Ishikawa (cell line): ENCODE measurements around the gene SLC7A6.

Source experiments
- CEBPB ChIP-seq: IDR thresholded peaks from 2 replicates; pipeline ENCODE4 v1.6.1; 2012
- CREB1 ChIP-seq: IDR thresholded peaks from 2 replicates; pipeline ENCODE4 v1.6.1; 2012; ENCODE audit warnings: low read depth
- EGR1 ChIP-seq: IDR thresholded peaks from 2 replicates; pipeline ENCODE4 v1.6.1; 2012
- EP300 ChIP-seq: IDR thresholded peaks from 2 replicates; pipeline ENCODE4 v1.6.1; 2012; ENCODE audit warnings: borderline replicate concordance
- FOXM1 ChIP-seq: IDR thresholded peaks from 2 replicates; pipeline ENCODE4 v1.6.1; 2012; ENCODE audit warnings: low read depth, borderline replicate concordance
- MAX ChIP-seq: IDR thresholded peaks from 2 replicates; pipeline ENCODE4 v1.6.1; 2012
- NFIC ChIP-seq: IDR thresholded peaks from 2 replicates; pipeline ENCODE4 v1.6.1; 2012
- RAD21 ChIP-seq: IDR thresholded peaks from 2 replicates; pipeline ENCODE4 v1.6.1; 2012; ENCODE audit warnings: low read depth
- REST ChIP-seq: IDR thresholded peaks from 2 replicates; pipeline ENCODE4 v1.6.1; 2012; ENCODE audit warnings: low read depth, mild to moderate bottlenecking
- TAF1 ChIP-seq: IDR thresholded peaks from 2 replicates; pipeline ENCODE4 v1.6.1; 2012; ENCODE audit warnings: low read depth, mild to moderate bottlenecking
- TCF12 ChIP-seq: IDR thresholded peaks from 2 replicates; pipeline ENCODE4 v1.6.1; 2012; ENCODE audit warnings: low read depth
- YY1 ChIP-seq: IDR thresholded peaks from 2 replicates; pipeline ENCODE4 v1.6.1; 2012; ENCODE audit warnings: low read depth

- TF ChIP-seq EP300 (no peak), REST (no peak), FOXM1 (no peak), RAD21 (no peak), TCF12 (no peak), MAX (no peak), CREB1 (no peak), CEBPB (no peak), TAF1 (no peak), YY1 (no peak), EGR1 (no peak), NFIC (no peak)
Observed at GRCh38 chr16:68290450-68290849, 26.1 kb downstream of the SLC7A6 start.
